ENCODE measurements around the gene BDH2.

DNA sequence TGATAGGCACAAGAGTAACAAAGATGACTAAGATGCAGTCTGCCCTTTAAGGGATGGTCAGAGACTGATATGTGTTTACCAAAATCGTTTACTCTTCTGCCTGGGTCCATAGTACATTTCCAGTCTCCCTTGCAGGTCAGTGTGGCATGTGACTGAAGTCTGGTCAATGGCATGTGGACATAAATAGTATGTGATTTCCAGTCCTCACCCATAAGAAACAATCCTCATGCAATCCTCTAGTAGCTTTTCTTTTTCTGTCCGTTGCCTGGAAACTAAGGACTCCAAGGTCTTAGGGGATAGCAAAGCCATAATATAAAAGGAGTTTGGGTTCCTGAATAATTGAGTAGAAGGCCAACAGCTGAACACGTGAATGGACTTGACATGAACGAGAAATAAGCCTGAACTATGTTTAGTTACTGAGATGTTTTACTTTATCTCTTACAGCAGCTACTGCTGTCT, 24.2 kb downstream of the BDH2 start:
- TF ChIP-seq YY1 (tag by site-specific recombination; IDR thresholded peaks at IDR 0.05) = no peak
- TF ChIP-seq, protein P1, sequence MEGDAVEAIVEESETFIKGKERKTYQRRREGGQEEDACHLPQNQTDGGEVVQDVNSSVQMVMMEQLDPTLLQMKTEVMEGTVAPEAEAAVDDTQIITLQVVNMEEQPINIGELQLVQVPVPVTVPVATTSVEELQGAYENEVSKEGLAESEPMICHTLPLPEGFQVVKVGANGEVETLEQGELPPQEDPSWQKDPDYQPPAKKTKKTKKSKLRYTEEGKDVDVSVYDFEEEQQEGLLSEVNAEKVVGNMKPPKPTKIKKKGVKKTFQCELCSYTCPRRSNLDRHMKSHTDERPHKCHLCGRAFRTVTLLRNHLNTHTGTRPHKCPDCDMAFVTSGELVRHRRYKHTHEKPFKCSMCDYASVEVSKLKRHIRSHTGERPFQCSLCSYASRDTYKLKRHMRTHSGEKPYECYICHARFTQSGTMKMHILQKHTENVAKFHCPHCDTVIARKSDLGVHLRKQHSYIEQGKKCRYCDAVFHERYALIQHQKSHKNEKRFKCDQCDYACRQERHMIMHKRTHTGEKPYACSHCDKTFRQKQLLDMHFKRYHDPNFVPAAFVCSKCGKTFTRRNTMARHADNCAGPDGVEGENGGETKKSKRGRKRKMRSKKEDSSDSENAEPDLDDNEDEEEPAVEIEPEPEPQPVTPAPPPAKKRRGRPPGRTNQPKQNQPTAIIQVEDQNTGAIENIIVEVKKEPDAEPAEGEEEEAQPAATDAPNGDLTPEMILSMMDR (tag by site-specific recombination; IDR thresholded peaks at IDR 0.05) = no peak
- TF ChIP-seq ZBTB17 (tag by site-specific recombination; IDR thresholded peaks at IDR 0.05) = no peak
